Stimulated activated CD8-positive, alpha-beta memory T cell treated with anti-CD3 and anti-CD28 coated beads, Interleukin-15, amount 100 ng/mL, for 1 hour (primary cell): ENCODE data around the gene SH2D7.

Source experiments
- DNase-seq: peaks from one replicate; pipeline ENCODE4 v3.0.0-alpha.2; 2020; ENCODE audit warnings: low read depth

SH2D7 gene

GRCh38 chr15:78104566-78105475 lies 12.5 kb downstream of the SH2D7 start:
- DNase-seq = no peak

- DNase-seq = no peak
Measured at GRCh38 chr15:78105476-78106241, 13.3 kb downstream of the SH2D7 start.

- DNase-seq = no peak
Measured at GRCh38 chr15:78107471-78107870, 15.1 kb downstream of the SH2D7 start.

- DNase-seq = peak; percentile 73
Measured at GRCh38 chr15:78108300-78109084, 16.1 kb downstream of the SH2D7 start.

- DNase-seq = no peak
Measured at GRCh38 chr15:78109156-78109555, 16.8 kb downstream of the SH2D7 start.

GRCh38 chr15:78110096-78110495 lies 17.7 kb downstream of the SH2D7 start:
- DNase-seq = no peak

- no peak for DNase-seq
Measured at GRCh38 chr15:78110916-78111475, 18.6 kb downstream of the SH2D7 start.

- no peak for DNase-seq
Measured at GRCh38 chr15:78111788-78112187, 19.4 kb downstream of the SH2D7 start.

GRCh38 chr15:78112551-78112950 lies 20.2 kb downstream of the SH2D7 start:
- no peak for DNase-seq

GRCh38 chr15:78120523-78120922 lies 28.2 kb downstream of the SH2D7 start:
- no peak for DNase-seq

- DNase-seq = no peak
Measured at GRCh38 chr15:78125267-78125666, 32.9 kb downstream of the SH2D7 start.

- no peak for DNase-seq
Measured at GRCh38 chr15:78127882-78128281, 35.5 kb downstream of the SH2D7 start.

- DNase-seq = no peak
Measured at GRCh38 chr15:78129077-78129750, 36.9 kb downstream of the SH2D7 start.

- no peak for DNase-seq
Measured at GRCh38 chr15:78129751-78130287, 37.5 kb downstream of the SH2D7 start.

GRCh38 chr15:78130466-78131294 lies 38.3 kb downstream of the SH2D7 start:
- DNase-seq = no peak

- peak; percentile 45 for DNase-seq
Measured at GRCh38 chr15:78131295-78132061, 39.1 kb downstream of the SH2D7 start, which contains the start of gene CIB2. Gene CIB2 (minus strand): TSS chr15:78131445. CDS start chr15:78131215, 230 bp downstream.

- no peak for DNase-seq
Measured at GRCh38 chr15:78133801-78134200, 41.4 kb downstream of the SH2D7 start.

- DNase-seq = no peak
Measured at GRCh38 chr15:78139578-78139977, 47.2 kb downstream of the SH2D7 start.

GRCh38 chr15:78140292-78140691 lies 47.9 kb downstream of the SH2D7 start:
- DNase-seq = no peak
